ENCODE measurements around the gene DICER1.

- TF ChIP-seq CTCF (IDR thresholded peaks at IDR 0.05) (no peak), POLR2A (IDR thresholded peaks at IDR 0.05) (no peak)
Observed at GRCh38 chr14:95055318-95055717, 102.0 kb downstream of the DICER1 start.
